ENCODE results near the gene TKT.

DNA sequence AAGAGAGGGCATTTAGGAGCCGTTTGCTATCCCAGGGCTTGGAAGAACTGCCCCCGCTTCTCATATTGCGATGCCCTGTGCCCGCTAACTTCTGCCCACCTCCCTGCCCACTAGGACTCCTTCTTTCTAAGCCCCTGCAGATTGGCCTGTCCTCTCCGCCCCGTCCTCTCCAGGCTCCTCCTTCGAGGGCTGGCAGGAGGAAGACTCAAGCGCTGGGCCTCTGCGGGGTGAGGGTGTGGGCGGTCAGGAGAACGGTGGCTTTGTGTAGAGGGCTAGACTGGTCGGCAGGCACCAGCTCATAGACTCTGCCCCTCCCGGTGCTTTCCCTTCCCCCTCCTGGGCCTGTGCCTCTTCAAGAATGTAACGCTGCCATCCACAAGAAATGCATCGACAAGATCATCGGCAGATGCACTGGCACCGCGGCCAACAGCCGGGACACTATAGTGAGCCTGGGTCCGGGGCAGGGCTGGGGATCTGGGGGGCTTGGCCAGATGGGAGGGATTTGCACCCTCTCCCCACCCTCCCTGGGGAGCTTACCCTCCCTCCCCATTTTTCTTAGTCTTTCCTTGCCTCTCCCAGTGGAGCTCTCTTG, 73.0 kb downstream of the TKT start:
- TF ChIP-seq, protein P1, sequence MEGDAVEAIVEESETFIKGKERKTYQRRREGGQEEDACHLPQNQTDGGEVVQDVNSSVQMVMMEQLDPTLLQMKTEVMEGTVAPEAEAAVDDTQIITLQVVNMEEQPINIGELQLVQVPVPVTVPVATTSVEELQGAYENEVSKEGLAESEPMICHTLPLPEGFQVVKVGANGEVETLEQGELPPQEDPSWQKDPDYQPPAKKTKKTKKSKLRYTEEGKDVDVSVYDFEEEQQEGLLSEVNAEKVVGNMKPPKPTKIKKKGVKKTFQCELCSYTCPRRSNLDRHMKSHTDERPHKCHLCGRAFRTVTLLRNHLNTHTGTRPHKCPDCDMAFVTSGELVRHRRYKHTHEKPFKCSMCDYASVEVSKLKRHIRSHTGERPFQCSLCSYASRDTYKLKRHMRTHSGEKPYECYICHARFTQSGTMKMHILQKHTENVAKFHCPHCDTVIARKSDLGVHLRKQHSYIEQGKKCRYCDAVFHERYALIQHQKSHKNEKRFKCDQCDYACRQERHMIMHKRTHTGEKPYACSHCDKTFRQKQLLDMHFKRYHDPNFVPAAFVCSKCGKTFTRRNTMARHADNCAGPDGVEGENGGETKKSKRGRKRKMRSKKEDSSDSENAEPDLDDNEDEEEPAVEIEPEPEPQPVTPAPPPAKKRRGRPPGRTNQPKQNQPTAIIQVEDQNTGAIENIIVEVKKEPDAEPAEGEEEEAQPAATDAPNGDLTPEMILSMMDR (IDR thresholded peaks at IDR 0.05; ENCODE audit: low read depth, low read length), result no peak
- no peak for TF ChIP-seq EZH2phosphoT487 (IDR thresholded peaks at IDR 0.05; ENCODE audit: low read depth)

Measured in OCI-LY3 (cell line).